ENCODE measurements around the gene FKBP5.

GRCh38 chr6:35586542-35586941 lies 102.2 kb downstream of the FKBP5 start:
- TF ChIP-seq CTCF (IDR thresholded peaks at IDR 0.05; ENCODE audit: low read length) (no peak), EZH2 (optimal IDR thresholded peaks at IDR 0.05; ENCODE audit: low read depth, low read length) (no peak), EZH2phosphoT487 (IDR thresholded peaks at IDR 0.05; ENCODE audit: low read length) (no peak)

Data from MM.1S (cell line).